ENCODE measurements around the gene HSDL1. TPM values are rescaled to one million over a fixed set of nuclear protein-coding genes. Genes with fewer than 3 reads are reported as not detected.

Gene HSDL1
- total and polyA plus RNA-seq, 2 experiments from 2014 or later, result 10.8 to 17.0 TPM

DNA sequence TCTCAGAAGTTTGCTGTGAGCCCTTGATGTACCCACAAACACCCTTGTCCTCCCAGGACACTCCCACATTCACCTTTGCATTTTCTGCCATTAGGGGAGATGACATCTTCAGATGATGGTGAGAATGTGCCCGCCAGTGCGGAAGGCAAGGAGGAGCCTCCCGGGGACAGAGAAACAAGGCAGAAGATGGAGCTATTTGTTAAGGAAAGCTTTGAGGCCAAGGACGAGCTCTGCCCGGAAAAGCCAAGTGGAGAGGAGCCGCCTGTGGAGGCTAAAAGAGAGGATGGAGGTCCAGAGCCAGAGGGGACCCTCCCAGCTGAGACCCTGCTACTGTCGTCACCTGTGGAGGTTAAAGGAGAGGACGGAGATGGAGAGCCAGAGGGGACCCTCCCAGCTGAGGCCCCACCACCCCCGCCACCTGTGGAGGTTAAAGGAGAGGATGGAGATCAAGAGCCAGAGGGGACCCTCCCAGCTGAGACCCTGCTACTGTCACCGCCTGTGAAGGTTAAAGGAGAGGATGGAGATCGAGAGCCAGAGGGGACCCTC lies 24.9 kb upstream of the HSDL1 start:
- Histone ChIP-seq H3K79me2 (ENCODE audit: insufficient read depth) (no peaks in the 10 kb centered on the region), H4K20me1 (ENCODE audit: insufficient read depth) (no peaks in the 10 kb centered on the region), H3K4me3 (no peak overlapping the region), H3K36me3 (ENCODE audit: low read depth) (no peaks in the 10 kb centered on the region), H3K9me2 (ENCODE audit: insufficient read depth) (no peaks in the 10 kb centered on the region), H3K27me3 (replicated peaks; ENCODE audit: insufficient read depth) (peaks cover 19% of the 10 kb centered on the region), H3K27ac (no peak overlapping the region), H3K9ac (no peak overlapping the region), H3K4me2 (ENCODE audit: unreplicated experiment) (no peak overlapping the region), H3K4me1 (ENCODE audit: insufficient read depth) (no peaks in the 10 kb centered on the region), H2AFZ (no peak overlapping the region), H3K9me3 (ENCODE audit: low read depth) (no peaks in the 10 kb centered on the region), H3F3A (ENCODE audit: insufficient read depth) (no peaks in the 10 kb centered on the region)
- DNase-seq, result no peak
- in situ Hi-C loops (cut with MboI), result no loop called here
- 72% methylated on average over 10 to 11 of the region's 11 CpGs for WGBS, 2 experiments (ENCODE audit: low coverage in 1 of 2, low lambda C conversion rate in 2 of 2, missing lambda C conversion rate in 2 of 2)
- TF ChIP-seq EZH2 (IDR thresholded peaks at IDR 0.05; ENCODE audit: insufficient read depth, poor library complexity, severe bottlenecking) (no peak), EZH2phosphoT487 (IDR thresholded peaks at IDR 0.05; ENCODE audit: insufficient read depth, low read depth) (no peak)

DNA sequence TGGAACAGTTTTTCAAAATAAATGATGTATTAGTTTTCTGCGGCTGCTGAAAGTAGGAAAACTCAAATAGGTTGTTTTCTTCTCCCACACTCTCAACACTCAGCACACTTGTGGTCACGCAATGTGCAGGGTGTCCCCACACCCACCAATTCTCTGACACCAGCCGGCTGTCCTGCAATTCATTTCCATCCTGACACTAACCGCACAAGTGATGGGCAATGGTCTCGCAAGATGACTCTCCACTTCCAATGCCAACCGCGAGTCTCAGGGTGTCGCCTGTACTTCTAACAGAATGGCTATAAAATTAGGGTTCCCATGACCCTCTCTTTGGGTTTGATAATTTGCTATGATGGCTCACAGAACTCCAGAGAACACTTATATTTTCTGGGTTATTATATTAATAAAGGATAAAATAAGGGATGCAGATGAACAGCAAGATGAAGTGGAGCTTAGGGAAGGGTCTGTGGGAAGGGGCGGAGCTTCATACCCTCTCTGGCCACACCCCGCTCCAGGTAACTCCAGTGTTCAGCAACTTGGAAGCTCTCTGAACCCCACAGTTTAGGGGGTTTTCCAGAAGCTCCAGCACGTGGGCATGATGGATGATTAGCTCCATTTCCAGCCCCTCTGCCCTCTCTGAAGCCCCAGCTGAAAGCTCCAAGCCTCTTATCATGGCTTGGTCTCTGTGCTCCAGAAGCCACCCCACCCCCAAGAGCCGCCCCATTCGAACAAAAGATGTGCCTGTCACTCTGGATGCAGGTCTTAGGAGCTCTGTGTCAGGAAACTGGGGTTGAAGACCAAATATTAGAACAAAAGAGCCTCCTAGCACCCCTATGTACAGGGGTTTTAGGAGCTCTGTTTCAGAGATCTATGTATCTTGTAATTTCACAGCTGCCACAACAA lies 22.1 kb upstream of the HSDL1 start:
- DNase-seq, result no peak
- H3F3A ChIP-seq (ENCODE audit: insufficient read depth), result no peaks in the 10 kb centered on the region
- peaks cover 27% of the 10 kb centered on the region for H3K27me3 ChIP-seq (replicated peaks; ENCODE audit: insufficient read depth)
- H4K20me1 ChIP-seq (ENCODE audit: insufficient read depth), result no peaks in the 10 kb centered on the region
- H3K27ac ChIP-seq, result no peak overlapping the region
- H3K9me2 ChIP-seq (ENCODE audit: insufficient read depth), result no peaks in the 10 kb centered on the region
- H3K9me3 ChIP-seq (ENCODE audit: low read depth), result no peaks in the 10 kb centered on the region
- no peak overlapping the region for H3K9ac ChIP-seq
- WGBS, 2 experiments (ENCODE audit: low coverage in 1 of 2, low lambda C conversion rate in 2 of 2, missing lambda C conversion rate in 2 of 2), result 64 to 70% methylated on average over 13 of the region's 13 CpGs
- H3K4me3 ChIP-seq, result no peak overlapping the region
- no peak overlapping the region for H2AFZ ChIP-seq
- H3K4me2 ChIP-seq (ENCODE audit: unreplicated experiment), result no peak overlapping the region
- no peaks in the 10 kb centered on the region for H3K36me3 ChIP-seq (ENCODE audit: low read depth)
- no peaks in the 10 kb centered on the region for H3K79me2 ChIP-seq (ENCODE audit: insufficient read depth)
- H3K4me1 ChIP-seq (ENCODE audit: insufficient read depth), result no peaks in the 10 kb centered on the region
- in situ Hi-C loops (cut with MboI), result no loop called here
- no peak for TF ChIP-seq EZH2 (IDR thresholded peaks at IDR 0.05; ENCODE audit: insufficient read depth, poor library complexity, severe bottlenecking)
- TF ChIP-seq EZH2phosphoT487 (IDR thresholded peaks at IDR 0.05; ENCODE audit: insufficient read depth, low read depth), result no peak

GRCh38 chr16:84165746-84166145 lies 20.8 kb upstream of the HSDL1 start:
- no peaks in the 10 kb centered on the region for H3K79me2 ChIP-seq (ENCODE audit: insufficient read depth)
- no peaks in the 10 kb centered on the region for H3K9me3 ChIP-seq (ENCODE audit: low read depth)
- peaks cover 31% of the 10 kb centered on the region for H3K27me3 ChIP-seq (replicated peaks; ENCODE audit: insufficient read depth)
- in situ Hi-C loops (cut with MboI), result no loop called here
- H3K9me2 ChIP-seq (ENCODE audit: insufficient read depth), result no peaks in the 10 kb centered on the region
- no peak overlapping the region for H3K4me3 ChIP-seq
- no peak overlapping the region for H3K27ac ChIP-seq
- TF ChIP-seq EZH2phosphoT487 (IDR thresholded peaks at IDR 0.05; ENCODE audit: insufficient read depth, low read depth), result no peak
- H3K4me2 ChIP-seq (ENCODE audit: unreplicated experiment), result no peak overlapping the region
- H4K20me1 ChIP-seq (ENCODE audit: insufficient read depth), result no peaks in the 10 kb centered on the region
- no peaks in the 10 kb centered on the region for H3K36me3 ChIP-seq (ENCODE audit: low read depth)
- no peak overlapping the region for H3K9ac ChIP-seq
- H3K4me1 ChIP-seq (ENCODE audit: insufficient read depth), result no peaks in the 10 kb centered on the region
- WGBS, 2 experiments (ENCODE audit: low coverage in 1 of 2, low lambda C conversion rate in 2 of 2, missing lambda C conversion rate in 2 of 2), result 73 to 83% methylated on average over 7 of the region's 7 CpGs
- H3F3A ChIP-seq (ENCODE audit: insufficient read depth), result no peaks in the 10 kb centered on the region
- no peak overlapping the region for H2AFZ ChIP-seq
- no peak for DNase-seq

DNA sequence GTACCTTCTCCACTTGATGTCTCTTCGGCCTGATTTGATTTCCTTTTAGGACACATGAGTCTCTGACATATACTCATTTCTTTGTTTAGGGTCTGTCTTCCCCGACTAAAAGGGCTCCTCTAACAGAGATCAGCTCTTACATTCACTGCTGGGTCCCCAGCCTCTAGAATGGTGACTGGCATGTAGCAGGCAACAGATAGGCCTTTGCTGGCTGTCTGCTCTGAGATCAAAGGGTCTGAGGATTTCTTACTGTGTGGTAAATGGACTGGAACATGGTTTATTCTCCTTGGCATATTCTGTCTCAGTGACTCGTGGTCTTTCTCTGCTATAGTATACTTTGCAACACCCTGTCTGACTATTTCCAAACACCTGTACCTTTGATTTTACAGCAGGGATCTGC lies 16.8 kb upstream of the HSDL1 start:
- Histone ChIP-seq H3K4me1 (ENCODE audit: insufficient read depth) (no peaks in the 10 kb centered on the region), H3K27me3 (replicated peaks; ENCODE audit: insufficient read depth) (peaks cover 44% of the 10 kb centered on the region), H3K36me3 (ENCODE audit: low read depth) (no peaks in the 10 kb centered on the region), H3K27ac (no peak overlapping the region), H3K9me2 (ENCODE audit: insufficient read depth) (no peaks in the 10 kb centered on the region), H2AFZ (no peak overlapping the region), H3K79me2 (ENCODE audit: insufficient read depth) (no peaks in the 10 kb centered on the region), H3K4me3 (no peak overlapping the region), H4K20me1 (ENCODE audit: insufficient read depth) (no peaks in the 10 kb centered on the region), H3K9ac (no peak overlapping the region), H3F3A (ENCODE audit: insufficient read depth) (no peaks in the 10 kb centered on the region), H3K4me2 (ENCODE audit: unreplicated experiment) (no peak overlapping the region), H3K9me3 (ENCODE audit: low read depth) (no peaks in the 10 kb centered on the region)
- DNase-seq, result no peak
- TF ChIP-seq EZH2phosphoT487 (IDR thresholded peaks at IDR 0.05; ENCODE audit: insufficient read depth, low read depth), result no peak
- no peak for TF ChIP-seq EZH2 (IDR thresholded peaks at IDR 0.05; ENCODE audit: insufficient read depth, poor library complexity, severe bottlenecking)
- in situ Hi-C loops (cut with MboI), result no loop called here
- 48 to 51% methylated on average over 3 of the region's 3 CpGs for WGBS, 2 experiments (ENCODE audit: low coverage in 1 of 2, low lambda C conversion rate in 2 of 2, missing lambda C conversion rate in 2 of 2)

Measured in GM23248 (cell line).